ENCODE data around the gene DUSP5. TPM values are rescaled to one million over a fixed set of nuclear protein-coding genes. Genes with fewer than 3 reads are reported as not detected.

DUSP5 gene
- total and polyA plus RNA-seq, 2 of the 8 experiments (the other 6 are each of a cell fraction or from before 2014, with no cell fraction given) = 13.6 to 30.3 TPM

GRCh38 chr10:110459600-110459999 lies 38.1 kb upstream of the DUSP5 start (continued):
- TF ChIP-seq CBX8 (IDR thresholded peaks at IDR 0.05; ENCODE audit: borderline replicate concordance, low read depth, low read length) (no peak), SRF (IDR thresholded peaks at IDR 0.05; ENCODE audit: low read depth, low read length) (no peak), RFX5 (IDR thresholded peaks at IDR 0.05; ENCODE audit: borderline replicate concordance, low read depth, low read length) (no peak)
